Endodermal cell (in vitro differentiated cells): ENCODE results near the gene TNNI3K. TPM values are rescaled to one million over a fixed set of nuclear protein-coding genes. Genes with fewer than 3 reads are reported as not detected.

Experiments
- DNase-seq: peaks from one replicate; pipeline ENCODE4 v3.0.0-alpha.2; 2017
- H3K27ac ChIP-seq: 2 replicates; pipeline ENCODE4 v1.5.1; 2013; ENCODE audit warnings: mild to moderate bottlenecking, low read depth, low read length, moderate library complexity
- H3K27me3 ChIP-seq: 2 replicates; pipeline ENCODE4 v1.6.1; 2013; ENCODE audit warnings: mild to moderate bottlenecking, low read length, moderate library complexity; ENCODE audit not compliant: insufficient read depth, control insufficient read depth, poor library complexity, severe bottlenecking
- H3K36me3 ChIP-seq: 2 replicates; pipeline ENCODE4 v1.7.0; 2013; ENCODE audit warnings: mild to moderate bottlenecking, low read length, moderate library complexity; ENCODE audit not compliant: control insufficient read depth, insufficient read depth
- H3K4me1 ChIP-seq: one replicate; pipeline ENCODE4 v1.7.0; 2013; ENCODE audit warnings: low read length; ENCODE audit not compliant: control insufficient read depth, insufficient read depth
- H3K4me3 ChIP-seq: 2 replicates; pipeline ENCODE4 v1.5.1; 2013; ENCODE audit warnings: mild to moderate bottlenecking, low read length, moderate library complexity
- H3K9ac ChIP-seq: 2 replicates; pipeline ENCODE4 v1.6.1; 2013; ENCODE audit warnings: mild to moderate bottlenecking, low read length, moderate library complexity; ENCODE audit not compliant: poor library complexity, severe bottlenecking; ENCODE audit errors: extremely low read depth
- H3K9me3 ChIP-seq: 2 replicates; pipeline ENCODE4 v1.6.1; 2013; ENCODE audit warnings: mild to moderate bottlenecking, low read length, moderate library complexity; ENCODE audit not compliant: control insufficient read depth
- H3K27ac Mint-ChIP-seq: 2 replicates; pipeline ENCODE4 v1.8.0; 2020; ENCODE audit warnings: mixed read lengths
- H3K27me3 Mint-ChIP-seq: 2 replicates; pipeline ENCODE4 v1.8.0; 2021; ENCODE audit warnings: mild to moderate bottlenecking, mixed read lengths; ENCODE audit not compliant: insufficient read depth
- H3K36me3 Mint-ChIP-seq: 2 replicates; pipeline ENCODE4 v1.8.0; 2020; ENCODE audit warnings: low read depth, mixed read lengths
- H3K4me1 Mint-ChIP-seq: 2 replicates; pipeline ENCODE4 v1.8.0; 2020; ENCODE audit warnings: mixed read lengths
- H3K4me3 Mint-ChIP-seq: 2 replicates; pipeline ENCODE4 v1.8.0; 2020; ENCODE audit warnings: mild to moderate bottlenecking, moderate library complexity, mixed read lengths
- H3K9me3 Mint-ChIP-seq: 2 replicates; pipeline ENCODE4 v1.8.0; 2020; ENCODE audit warnings: mild to moderate bottlenecking, mixed read lengths
- CTCF ChIP-seq: fragments of 200-600 bp; sonication (generic); conservative IDR thresholded peaks from 2 replicates; pipeline ENCODE4 v1.5.0; 2021; ENCODE audit warnings: antibody characterized with exemption, mild to moderate bottlenecking
- WGBS, 2 experiments: methylation state at CpG; one replicate each; pipeline versions ENCODE4 v1.1.5 to v1.1.7; 2013; ENCODE audit warnings: missing lambda C conversion rate in 2 of 2, mixed read lengths in 1 of 2; ENCODE audit not compliant: insufficient coverage in 1 of 2, insufficient read length in 1 of 2; 5-methylcytosine and 5-hydroxymethylcytosine counted together
- total RNA-seq, 2 donors: library from RNA; stranded (reverse); fragmentation: NEBNext Ultra II Directional in 1 of 2; extraction: Animal tissue kit (Norgen Biotek cat#: 25700) in 1 of 2; gene quantifications; 2 replicates in 1 of 2; 3 replicates in 1 of 2; pipeline ENCODE4 v1.2.1, GENCODE V29; 2021

Gene TNNI3K
- total RNA-seq, 2 donors from 2014 or later, result 1.1 TPM; not detected in 1

GRCh38 chr1:74430342-74430934, 195.3 kb downstream of the TNNI3K start:
- no peak overlapping the region for H3K9ac ChIP-seq
- no peaks in the 10 kb centered on the region for H3K9me3 ChIP-seq
- Mint-ChIP-seq H3K36me3 (no peaks in the 10 kb centered on the region), H3K9me3 (no peaks in the 10 kb centered on the region), H3K27ac (no peak overlapping the region), H3K27me3 (peaks cover 1% of the 10 kb centered on the region), H3K4me3 (no peak overlapping the region), H3K4me1 (no peaks in the 10 kb centered on the region)
- H3K4me1 ChIP-seq, result peaks cover 10% of the 10 kb centered on the region
- no peaks in the 10 kb centered on the region for H3K27me3 ChIP-seq
- TF ChIP-seq CTCF, result no peak
- no peak overlapping the region for H3K4me3 ChIP-seq
- no peak overlapping the region for H3K27ac ChIP-seq
- WGBS, 2 experiments, result 90 to 96% methylated on average over 1 to 4 of the region's 4 CpGs
- DNase-seq, result no peak
- H3K36me3 ChIP-seq, result no peaks in the 10 kb centered on the region

GRCh38 chr1:74431531-74431930, 196.3 kb downstream of the TNNI3K start:
- Histone ChIP-seq H3K27me3 (no peaks in the 10 kb centered on the region), H3K27ac (no peak overlapping the region), H3K9me3 (no peaks in the 10 kb centered on the region), H3K4me1 (peaks cover 10% of the 10 kb centered on the region), H3K4me3 (no peak overlapping the region), H3K9ac (no peak overlapping the region), H3K36me3 (no peaks in the 10 kb centered on the region)
- Mint-ChIP-seq H3K4me3 (no peak overlapping the region), H3K36me3 (no peaks in the 10 kb centered on the region), H3K27me3 (peaks cover 1% of the 10 kb centered on the region), H3K27ac (no peak overlapping the region), H3K4me1 (no peaks in the 10 kb centered on the region), H3K9me3 (no peaks in the 10 kb centered on the region)
- no peak for TF ChIP-seq CTCF
- no peak for DNase-seq
- WGBS, 2 experiments, result 97 to 100% methylated on average over 2 to 4 of the region's 4 CpGs

- no peak overlapping the region for H3K4me3 Mint-ChIP-seq
- H3K27me3 Mint-ChIP-seq, result peaks cover 1% of the 10 kb centered on the region
These were observed 197.1 kb downstream of the TNNI3K start for GRCh38 chr1:74432325-74432724.

More at GRCh38 chr1:74432325-74432724, 197.1 kb downstream of the TNNI3K start:
- Mint-ChIP-seq H3K27ac (no peak overlapping the region), H3K36me3 (no peaks in the 10 kb centered on the region), H3K9me3 (no peaks in the 10 kb centered on the region), H3K4me1 (no peaks in the 10 kb centered on the region)
- WGBS, 2 experiments, result 0% methylated on average over 1 of the region's 1 CpG; no CpG with 5 or more reads in 1 of the 2 experiments
- H3K9ac ChIP-seq, result no peak overlapping the region
- no peak for DNase-seq
- H3K9me3 ChIP-seq, result no peaks in the 10 kb centered on the region
- H3K4me3 ChIP-seq, result no peak overlapping the region
- no peaks in the 10 kb centered on the region for H3K36me3 ChIP-seq
- no peaks in the 10 kb centered on the region for H3K27me3 ChIP-seq
- H3K27ac ChIP-seq, result no peak overlapping the region
- peaks cover 10% of the 10 kb centered on the region for H3K4me1 ChIP-seq
- TF ChIP-seq CTCF, result no peak
